Stomach (tissue), 9 donors: ENCODE measurements around the gene RNF130. TPM values are rescaled to one million over a fixed set of nuclear protein-coding genes. Genes with fewer than 3 reads are reported as not detected.

Source experiments
- DNase-seq, 2 donors: peaks; one replicate each; pipeline versions ENCODE4 v3.0.0 to v3.0.0-alpha.2; 2013 to 2019
- H3K27ac ChIP-seq, 5 donors: fragments of 200-600 bp in 4 of 5; sonication (generic) in 4 of 5; one replicate each; pipeline ENCODE4 v1.5.1; 2013 to 2019; ENCODE audit warnings: mild to moderate bottlenecking in 1 of 5, moderate library complexity in 1 of 5
- H3K27me3 ChIP-seq, 3 donors: fragments of 200-600 bp; sonication (generic); one replicate each; pipeline ENCODE4 v1.5.1; 2017 to 2019; ENCODE audit warnings: mixed run types in 1 of 3
- H3K36me3 ChIP-seq, 4 donors: fragments of 200-600 bp; sonication (generic); 1 replicate in 3 of 4; 2 replicates in 1 of 4; pipeline ENCODE4 v1.5.1; 2016 to 2019
- H3K4me1 ChIP-seq, 4 donors: fragments of 200-600 bp; sonication (generic); one replicate each; pipeline ENCODE4 v1.5.1; 2016 to 2019
- H3K4me3 ChIP-seq, 4 donors: fragments of 200-600 bp; sonication (generic) in 3 of 4; one replicate each; pipeline ENCODE4 v1.5.1; 2016 to 2019; ENCODE audit warnings: mild to moderate bottlenecking in 1 of 4
- H3K9me3 ChIP-seq, 4 donors: fragments of 200-600 bp; sonication (generic); one replicate each; pipeline ENCODE4 v1.5.1; 2016 to 2019
- CTCF ChIP-seq, 7 experiments: fragments of 450-650 bp in 4 of 7; fragments of 200-600 bp in 3 of 7; sonication (generic) in 3 of 7; IDR thresholded peaks; one replicate each; pipeline ENCODE4 v1.5.1; 2016 to 2019; ENCODE audit warnings: antibody characterized with exemption in 7 of 7, control low read depth in 2 of 7, mild to moderate bottlenecking in 1 of 7
- EP300 ChIP-seq: sonication (generic); formaldehyde crosslinking; IDR thresholded peaks from one replicate; pipeline ENCODE4 v1.6.1; 2017; ENCODE audit warnings: antibody characterized with exemption
- POLR2A ChIP-seq, 4 donors: fragments of 450-650 bp; IDR thresholded peaks; one replicate each; pipeline ENCODE4 v1.6.1; 2016; ENCODE audit warnings: antibody characterized with exemption in 4 of 4, control low read depth in 2 of 4, mild to moderate bottlenecking in 1 of 4, moderate library complexity in 1 of 4
- POLR2AphosphoS5 ChIP-seq, 3 donors: sonication (generic); formaldehyde crosslinking; IDR thresholded peaks; one replicate each; pipeline ENCODE4 v1.6.1; 2016; ENCODE audit warnings: antibody characterized with exemption in 3 of 3
- WGBS, 5 donors: extraction: QIAGEN DNeasy Blood & Tissue Kit in 3 of 5; methylation state at CpG; one replicate each; pipeline versions ENCODE4 v1.1.5 to v1.1.7; 2013 to 2018; 5-methylcytosine and 5-hydroxymethylcytosine counted together
- intact Hi-C: fragments of 100-400 bp; cut with DNase I; formaldehyde crosslinking; loops from one replicate; pipeline ENCODE4 v1.15.1; 2023; ENCODE audit warnings: low total_unique reads
- polyA plus RNA-seq, 3 donors: library from polyadenylated mRNA; stranded (reverse); fragments of 200-250 nt; gene quantifications; one replicate each; pipeline ENCODE4 v1.2.3, GENCODE V29; 2013
- total RNA-seq, 5 donors: library from RNA; depleted of rRNA; stranded (reverse); fragments of >200 nt; gene quantifications; one replicate each; pipeline versions ENCODE4 v1.1.0 to v1.2.3, GENCODE V29; 2014 to 2016
- donor health status: healthy with polysubstance abuse.
- donor health status: Bipolar disorder and iron deficiency.
- donor health status: healthy.

RNF130 gene
- total and polyA plus RNA-seq, 8 donors: 27.0 to 87.8 (median 56.1) TPM

- no peak for DNase-seq
- intact Hi-C loops: no loop called here
Observed at GRCh38 chr5:180119031-180119902, 47.7 kb upstream of the RNF130 start.

GRCh38 chr5:180118391-180118791 is 46.8 kb upstream of the RNF130 start:
- no peaks in the 10 kb centered on the region for H3K36me3 ChIP-seq
- no peaks in the 10 kb centered on the region for H3K9me3 ChIP-seq
- intact Hi-C loops: no loop called here
- 89 to 96% (median 90%) methylated on average over 10 to 14 of the region's 14 CpGs for whole genome bisulfite sequencing, 5 donors
- no peaks in the 10 kb centered on the region for H3K4me1 ChIP-seq
- TF ChIP-seq POLR2A (IDR thresholded peaks at IDR 0.05) (no peak), EP300 (no peak), CTCF (IDR thresholded peaks at IDR 0.05) (no peak), POLR2AphosphoS5 (IDR thresholded peaks at IDR 0.05) (no peak)
- no peak overlapping the region for H3K4me3 ChIP-seq
- DNase-seq: no peak
- H3K27me3 ChIP-seq: peaks cover 0 to 39% (median 0%) of the 10 kb centered on the region in 3 donors
- no peak overlapping the region for H3K27ac ChIP-seq

More at GRCh38 chr5:180119031-180119902, 47.7 kb upstream of the RNF130 start:
- TF ChIP-seq POLR2A (IDR thresholded peaks at IDR 0.05) (no peak), CTCF (IDR thresholded peaks at IDR 0.05) (no peak), POLR2AphosphoS5 (IDR thresholded peaks at IDR 0.05) (no peak), EP300 (no peak)
- Histone ChIP-seq H3K4me3 (no peak overlapping the region), H3K27me3 (peaks cover 0 to 47% (median 0%) of the 10 kb centered on the region in 3 donors), H3K4me1 (no peaks in the 10 kb centered on the region), H3K36me3 (no peaks in the 10 kb centered on the region), H3K9me3 (no peaks in the 10 kb centered on the region), H3K27ac (no peak overlapping the region)
- WGBS, 5 donors: 88 to 91% (median 90%) methylated on average over 14 to 23 of the region's 23 CpGs

GRCh38 chr5:180117000-180117725 is 45.6 kb upstream of the RNF130 start:
- no peaks in the 10 kb centered on the region for H3K9me3 ChIP-seq
- TF ChIP-seq POLR2AphosphoS5 (IDR thresholded peaks at IDR 0.05): no peak
- TF ChIP-seq CTCF (IDR thresholded peaks at IDR 0.05): peak in 3 of 7 experiments; percentile 17 to 26 (median 21)
- intact Hi-C loops: no loop called here
- no peaks in the 10 kb centered on the region for H3K4me1 ChIP-seq
- WGBS, 5 donors: 76 to 83% (median 81%) methylated on average over 7 to 14 of the region's 14 CpGs
- H3K4me3 ChIP-seq: no peak overlapping the region
- peak in 1 of 2 donors; percentile 32 for DNase-seq
- H3K36me3 ChIP-seq: no peaks in the 10 kb centered on the region
- H3K27ac ChIP-seq: no peak overlapping the region
- H3K27me3 ChIP-seq: peaks cover 0 to 39% (median 3%) of the 10 kb centered on the region in 3 donors

GRCh38 chr5:180116077-180116999 is 44.8 kb upstream of the RNF130 start:
- intact Hi-C loops: no loop called here
- Histone ChIP-seq H3K9me3 (no peaks in the 10 kb centered on the region), H3K4me3 (no peak overlapping the region), H3K27me3 (peaks cover 0 to 33% (median 5%) of the 10 kb centered on the region in 3 donors), H3K36me3 (no peaks in the 10 kb centered on the region), H3K27ac (no peak overlapping the region), H3K4me1 (no peaks in the 10 kb centered on the region)
- no peak for DNase-seq
- WGBS, 5 donors: 73 to 81% (median 76%) methylated on average over 31 of the region's 31 CpGs
- no peak for TF ChIP-seq EP300
- no peak for TF ChIP-seq POLR2A (IDR thresholded peaks at IDR 0.05)
- TF ChIP-seq CTCF (IDR thresholded peaks at IDR 0.05): no peak
- no peak for TF ChIP-seq POLR2AphosphoS5 (IDR thresholded peaks at IDR 0.05)
